Trophoblast cell (in vitro differentiated cells and primary cell): ENCODE measurements around the gene SPATA25.

Experiments used
- DNase-seq, 2 donors: peaks; one replicate each; pipeline ENCODE4 v3.0.0-alpha.2; 2016
- H2AFZ ChIP-seq: 2 replicates; pipeline ENCODE4 v1.6.1; 2013; ENCODE audit warnings: low read length, moderate library complexity, mild to moderate bottlenecking; ENCODE audit not compliant: insufficient read depth, poor library complexity
- H2AK5ac ChIP-seq: 2 replicates; pipeline ENCODE4 v1.6.1; 2013; ENCODE audit warnings: mild to moderate bottlenecking, low read length
- H2BK120ac ChIP-seq: 2 replicates; pipeline ENCODE4 v1.6.1; 2013; ENCODE audit warnings: low read length, mild to moderate bottlenecking, moderate library complexity; ENCODE audit not compliant: insufficient read depth, poor library complexity
- H2BK12ac ChIP-seq: 2 replicates; pipeline ENCODE4 v1.6.1; 2013; ENCODE audit warnings: mild to moderate bottlenecking, low read length, moderate library complexity
- H2BK5ac ChIP-seq: 2 replicates; pipeline ENCODE4 v1.6.1; 2013; ENCODE audit warnings: low read length, low read depth, moderate library complexity, mild to moderate bottlenecking; ENCODE audit not compliant: poor library complexity
- H3K14ac ChIP-seq: 2 replicates; pipeline ENCODE4 v1.6.1; 2013; ENCODE audit warnings: mild to moderate bottlenecking, low read length
- H3K18ac ChIP-seq: 2 replicates; pipeline ENCODE4 v1.6.1; 2013; ENCODE audit warnings: mild to moderate bottlenecking, low read length
- H3K23ac ChIP-seq: 2 replicates; pipeline ENCODE4 v1.6.1; 2013; ENCODE audit warnings: low read length
- H3K27ac ChIP-seq: 2 replicates; pipeline ENCODE4 v1.5.1; 2013; ENCODE audit warnings: low read depth, mild to moderate bottlenecking, inconsistent platforms, low read length, moderate library complexity
- H3K27me3 ChIP-seq: 2 replicates; pipeline ENCODE4 v1.6.1; 2013; ENCODE audit warnings: inconsistent platforms, mild to moderate bottlenecking, low read length, moderate library complexity; ENCODE audit not compliant: insufficient read depth
- H3K36me3 ChIP-seq, 2 experiments: 1 replicate in 1 of 2; 2 replicates in 1 of 2; pipeline ENCODE4 v1.6.1; 2013; ENCODE audit warnings: low read length in 2 of 2, mild to moderate bottlenecking in 2 of 2, moderate library complexity in 1 of 2; ENCODE audit not compliant: insufficient read depth in 2 of 2, control insufficient read depth in 1 of 2
- H3K4ac ChIP-seq: 2 replicates; pipeline ENCODE4 v1.6.1; 2013; ENCODE audit warnings: low read depth, mild to moderate bottlenecking, low read length, moderate library complexity
- H3K4me1 ChIP-seq, 2 experiments: 1 replicate in 1 of 2; 2 replicates in 1 of 2; pipeline ENCODE4 v1.6.1; 2013; ENCODE audit warnings: low read length in 2 of 2, mild to moderate bottlenecking in 2 of 2, moderate library complexity in 1 of 2; ENCODE audit not compliant: insufficient read depth in 2 of 2, control insufficient read depth in 1 of 2
- H3K4me2 ChIP-seq: 2 replicates; pipeline ENCODE4 v1.6.1; 2013; ENCODE audit warnings: inconsistent platforms, mild to moderate bottlenecking, low read length, moderate library complexity
- H3K4me3 ChIP-seq: 2 replicates; pipeline ENCODE4 v1.5.1; 2013; ENCODE audit warnings: mild to moderate bottlenecking, low read depth, low read length, inconsistent platforms
- H3K79me1 ChIP-seq: one replicate; pipeline ENCODE4 v1.6.1; 2013; ENCODE audit warnings: low read length
- H3K79me2 ChIP-seq: 2 replicates; pipeline ENCODE4 v1.6.1; 2013; ENCODE audit warnings: low read length, mild to moderate bottlenecking; ENCODE audit not compliant: control insufficient read depth, insufficient read depth, poor library complexity
- H3K9ac ChIP-seq: 2 replicates; pipeline ENCODE4 v1.6.1; 2013; ENCODE audit warnings: mild to moderate bottlenecking, low read length
- H3K9me3 ChIP-seq: 2 replicates; pipeline ENCODE4 v1.6.1; 2013; ENCODE audit warnings: low read depth, mild to moderate bottlenecking, control low read depth, inconsistent platforms, low read length; ENCODE audit not compliant: insufficient read depth
- H4K12ac ChIP-seq: 2 replicates; pipeline ENCODE4 v1.6.1; 2013; ENCODE audit warnings: low read depth, mild to moderate bottlenecking, low read length, moderate library complexity
- H4K8ac ChIP-seq: 2 replicates; pipeline ENCODE4 v1.6.1; 2013; ENCODE audit warnings: low read depth, mild to moderate bottlenecking, low read length, moderate library complexity
- H4K91ac ChIP-seq: one replicate; pipeline ENCODE4 v1.6.1; 2013; ENCODE audit warnings: low read depth, mild to moderate bottlenecking, low read length, moderate library complexity
- WGBS: extraction: QIAGEN DNeasy Blood & Tissue Kit; methylation state at CpG from one replicate; pipeline ENCODE4 v1.1.7; 2013; ENCODE audit warnings: missing lambda C conversion rate; ENCODE audit not compliant: insufficient read length, insufficient coverage; ENCODE audit errors: extremely low coverage; 5-methylcytosine and 5-hydroxymethylcytosine counted together

Gene SPATA25

DNA sequence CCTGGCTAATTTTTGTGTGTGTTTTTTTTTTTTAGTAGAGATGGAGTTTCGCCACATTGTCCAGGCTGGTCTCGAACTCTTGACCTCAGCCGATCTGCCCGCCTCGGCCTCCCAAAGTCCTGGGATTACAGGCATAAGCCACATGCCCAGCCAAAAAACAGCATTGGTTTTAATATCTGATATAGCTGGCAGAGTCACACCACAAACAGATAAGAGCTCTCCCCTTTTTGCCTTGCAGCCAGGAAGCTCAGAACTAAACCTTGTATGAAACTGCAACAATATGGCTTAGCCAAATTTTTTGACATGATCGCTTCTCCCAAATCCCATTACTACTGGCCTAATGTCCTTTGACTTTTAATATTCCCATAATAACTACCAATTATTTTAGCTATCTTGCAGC is 35.1 kb downstream of the SPATA25 start:
- peaks cover 5 to 12% of the 10 kb centered on the region in 2 experiments for H3K36me3 ChIP-seq
- H3K9ac ChIP-seq: no peak overlapping the region
- no CpG with 5 or more reads among the region's 6 CpGs for WGBS
- no peak overlapping the region for H4K91ac ChIP-seq
- no peaks in the 10 kb centered on the region for H3K27me3 ChIP-seq
- no peak overlapping the region for H4K8ac ChIP-seq
- H2AFZ ChIP-seq: no peak overlapping the region
- DNase-seq: no peak
- no peak overlapping the region for H3K4me2 ChIP-seq
- peaks cover 0 to 3% of the 10 kb centered on the region in 2 experiments for H3K4me1 ChIP-seq
- no peak overlapping the region for H3K4ac ChIP-seq
- no peak overlapping the region for H2AK5ac ChIP-seq
- no peak overlapping the region for H2BK12ac ChIP-seq
- H3K9me3 ChIP-seq: no peaks in the 10 kb centered on the region
- H3K27ac ChIP-seq: no peak overlapping the region
- no peak overlapping the region for H4K12ac ChIP-seq
- no peak overlapping the region for H2BK120ac ChIP-seq
- H3K79me2 ChIP-seq: peaks cover 1% of the 10 kb centered on the region
- H3K23ac ChIP-seq: no peak overlapping the region
- H3K14ac ChIP-seq: no peak overlapping the region
- no peak overlapping the region for H3K4me3 ChIP-seq
- H3K18ac ChIP-seq: no peak overlapping the region
- no peak overlapping the region for H2BK5ac ChIP-seq
- peaks cover 2% of the 10 kb centered on the region for H3K79me1 ChIP-seq

DNA sequence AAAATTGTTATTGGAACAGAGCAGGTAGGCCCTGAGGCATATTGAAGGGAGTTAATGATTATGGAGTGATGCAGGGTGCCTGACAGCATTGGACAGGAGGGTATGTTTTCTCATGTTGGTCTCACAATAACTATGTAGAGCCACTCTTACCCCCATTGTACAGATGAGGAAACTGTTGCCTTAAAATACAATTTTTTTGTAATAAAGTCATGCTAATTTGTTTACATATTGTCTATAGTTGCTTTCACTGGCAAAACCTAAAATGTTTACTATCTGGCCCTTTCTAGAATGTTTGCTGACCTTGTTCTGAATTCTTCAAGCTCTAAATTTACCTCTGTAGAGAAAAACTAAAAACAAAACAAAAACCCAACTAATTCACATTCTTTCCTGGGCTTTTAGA is 35.9 kb downstream of the SPATA25 start:
- H3K4ac ChIP-seq: no peak overlapping the region
- no peak overlapping the region for H2BK5ac ChIP-seq
- H2BK12ac ChIP-seq: no peak overlapping the region
- no peak overlapping the region for H2AFZ ChIP-seq
- no peak overlapping the region for H2BK120ac ChIP-seq
- H3K27me3 ChIP-seq: no peaks in the 10 kb centered on the region
- H3K4me1 ChIP-seq: no peaks in the 10 kb centered on the region
- no peak overlapping the region for H3K23ac ChIP-seq
- H4K91ac ChIP-seq: no peak overlapping the region
- H3K79me2 ChIP-seq: no peaks in the 10 kb centered on the region
- H3K9me3 ChIP-seq: no peaks in the 10 kb centered on the region
- no peak for DNase-seq
- no peaks in the 10 kb centered on the region for H3K79me1 ChIP-seq
- H4K8ac ChIP-seq: no peak overlapping the region
- H3K14ac ChIP-seq: no peak overlapping the region
- H4K12ac ChIP-seq: no peak overlapping the region
- H3K36me3 ChIP-seq: peaks cover 6 to 13% of the 10 kb centered on the region in 2 experiments
- no peak overlapping the region for H3K4me3 ChIP-seq
- H2AK5ac ChIP-seq: no peak overlapping the region
- no peak overlapping the region for H3K27ac ChIP-seq
- no peak overlapping the region for H3K9ac ChIP-seq
- no peak overlapping the region for H3K18ac ChIP-seq
- no peak overlapping the region for H3K4me2 ChIP-seq

DNA sequence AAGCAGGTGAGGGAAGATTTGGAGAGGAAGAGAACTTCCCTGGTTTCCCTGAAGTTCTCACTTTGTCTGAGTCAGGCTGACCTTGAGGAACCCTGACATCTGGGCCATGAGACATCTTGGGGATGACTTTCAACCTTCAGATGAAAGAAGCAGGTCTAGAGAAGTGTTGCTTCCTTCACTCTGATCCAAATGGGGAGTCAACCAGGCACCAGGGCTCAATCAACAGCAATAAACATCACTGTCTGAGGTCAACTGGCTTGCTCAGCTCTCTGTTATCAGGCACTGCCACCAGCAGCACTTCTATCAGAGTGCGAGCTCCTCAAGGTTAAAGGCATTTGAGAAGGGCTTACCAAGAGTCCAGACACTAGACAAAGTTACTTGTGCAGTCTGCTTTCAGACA is 36.5 kb downstream of the SPATA25 start:
- no peak overlapping the region for H2AK5ac ChIP-seq
- H3K79me1 ChIP-seq: no peaks in the 10 kb centered on the region
- no peak overlapping the region for H3K4me2 ChIP-seq
- H2BK12ac ChIP-seq: no peak overlapping the region
- H3K36me3 ChIP-seq: peaks cover 6 to 15% of the 10 kb centered on the region in 2 experiments
- no peak overlapping the region for H3K18ac ChIP-seq
- no peak overlapping the region for H2AFZ ChIP-seq
- no peak overlapping the region for H4K91ac ChIP-seq
- no peak overlapping the region for H2BK5ac ChIP-seq
- no peak overlapping the region for H4K12ac ChIP-seq
- no peaks in the 10 kb centered on the region for H3K79me2 ChIP-seq
- H3K14ac ChIP-seq: no peak overlapping the region
- no peak for DNase-seq
- no peaks in the 10 kb centered on the region for H3K4me1 ChIP-seq
- no peak overlapping the region for H3K4ac ChIP-seq
- H3K4me3 ChIP-seq: no peak overlapping the region
- H3K9ac ChIP-seq: no peak overlapping the region
- H2BK120ac ChIP-seq: no peak overlapping the region
- H3K9me3 ChIP-seq: no peaks in the 10 kb centered on the region
- H3K27ac ChIP-seq: no peak overlapping the region
- H3K23ac ChIP-seq: no peak overlapping the region
- H3K27me3 ChIP-seq: no peaks in the 10 kb centered on the region
- WGBS: no CpG with 5 or more reads among the region's 1 CpG
- no peak overlapping the region for H4K8ac ChIP-seq

DNA sequence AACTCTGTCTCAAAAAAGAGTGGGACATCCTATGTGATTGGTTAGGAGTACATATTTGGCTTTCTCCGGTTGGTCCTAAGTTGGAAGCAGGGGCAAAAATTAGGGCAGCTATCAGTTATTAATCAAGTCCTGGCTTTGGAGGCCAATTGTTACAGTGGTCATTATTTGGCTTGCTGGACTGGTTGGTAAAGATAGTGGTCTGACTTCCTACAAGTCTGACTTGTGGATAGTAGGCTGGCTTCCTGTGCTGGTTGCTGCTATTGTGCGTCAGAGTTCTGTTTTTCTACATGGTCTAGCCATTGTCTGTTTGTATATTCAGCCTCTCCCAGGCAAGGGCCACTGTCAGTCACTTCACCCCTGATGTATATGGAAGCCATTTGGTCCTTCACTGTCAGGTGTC is 37.2 kb downstream of the SPATA25 start:
- Histone ChIP-seq H2BK5ac (no peak overlapping the region), H2BK12ac (no peak overlapping the region), H4K91ac (no peak overlapping the region), H3K9ac (no peak overlapping the region), H3K9me3 (no peaks in the 10 kb centered on the region), H3K4me1 (no peaks in the 10 kb centered on the region), H3K36me3 (peaks cover 6 to 18% of the 10 kb centered on the region in 2 experiments), H3K4me3 (no peak overlapping the region), H3K27ac (no peak overlapping the region), H2AFZ (no peak overlapping the region), H3K18ac (no peak overlapping the region), H4K8ac (no peak overlapping the region), H3K4ac (no peak overlapping the region), H3K4me2 (no peak overlapping the region), H2AK5ac (no peak overlapping the region), H4K12ac (no peak overlapping the region), H3K27me3 (no peaks in the 10 kb centered on the region), H3K79me1 (no peaks in the 10 kb centered on the region), H3K23ac (no peak overlapping the region), H3K79me2 (no peaks in the 10 kb centered on the region), H2BK120ac (no peak overlapping the region), H3K14ac (no peak overlapping the region)
- no CpG with 5 or more reads among the region's 2 CpGs for WGBS
- DNase-seq: no peak
